Retinal pigment epithelial cell (primary cell): Measurements from ENCODE around the gene EML4.
"Not testable (repeated sequence)": the region's sequence is repeated elsewhere in the genome, so short reads cannot be mapped to it uniquely, and the experiment has no call there.

ENCODE experiments used
- DNase-seq: peaks from one replicate; pipeline ENCODE4 v3.0.0-alpha.2; 2010; ENCODE audit warnings: low read depth
- H3K4me3 ChIP-seq: 2 replicates; pipeline ENCODE4 v1.5.1; 2011; ENCODE audit warnings: mild to moderate bottlenecking, low read length, control low read depth, moderate library complexity
- CTCF ChIP-seq: conservative IDR thresholded peaks from 2 replicates; pipeline ENCODE4 v1.5.1; 2011; ENCODE audit warnings: low read depth, low read length, control low read depth, inconsistent platforms

Gene EML4

GRCh38 chr2:42261518-42262195, 92.5 kb downstream of the EML4 start:
- no peak for DNase-seq
- TF ChIP-seq CTCF: no peak
- H3K4me3 ChIP-seq: no peak overlapping the region

- H3K4me3 ChIP-seq: no peak overlapping the region
- no peak for TF ChIP-seq CTCF
- DNase-seq: no peak
Observed at GRCh38 chr2:42266236-42266635, 97.1 kb downstream of the EML4 start.

- no peak overlapping the region for H3K4me3 ChIP-seq
- no peak for DNase-seq
- no peak for TF ChIP-seq CTCF
Observed at GRCh38 chr2:42267530-42267929, 98.4 kb downstream of the EML4 start.

GRCh38 chr2:42268528-42269151, 99.5 kb downstream of the EML4 start:
- no peak for DNase-seq
- H3K4me3 ChIP-seq: no peak overlapping the region
- no peak for TF ChIP-seq CTCF

DNA sequence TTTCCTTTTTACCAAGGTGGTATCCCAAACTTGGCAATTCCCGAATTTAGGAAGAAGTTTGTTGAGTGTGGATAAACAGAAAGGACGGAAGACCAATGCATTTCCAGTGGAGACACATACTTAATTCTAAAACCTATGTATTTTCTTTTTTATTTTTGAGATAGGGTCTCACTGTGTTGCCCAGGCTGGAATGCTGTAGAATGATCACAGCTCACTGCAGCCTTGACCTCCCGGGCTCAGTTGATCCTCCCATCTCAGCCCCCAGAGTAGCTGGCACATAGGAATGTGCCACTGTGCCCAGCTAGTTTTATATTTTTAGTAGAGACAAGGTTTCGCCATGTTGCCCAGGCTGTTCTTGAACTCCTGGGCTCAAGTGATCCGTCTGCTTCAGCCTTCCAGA, 101.6 kb downstream of the EML4 start:
- no peak for DNase-seq
- no peak for TF ChIP-seq CTCF
- H3K4me3 ChIP-seq: no peak overlapping the region

DNA sequence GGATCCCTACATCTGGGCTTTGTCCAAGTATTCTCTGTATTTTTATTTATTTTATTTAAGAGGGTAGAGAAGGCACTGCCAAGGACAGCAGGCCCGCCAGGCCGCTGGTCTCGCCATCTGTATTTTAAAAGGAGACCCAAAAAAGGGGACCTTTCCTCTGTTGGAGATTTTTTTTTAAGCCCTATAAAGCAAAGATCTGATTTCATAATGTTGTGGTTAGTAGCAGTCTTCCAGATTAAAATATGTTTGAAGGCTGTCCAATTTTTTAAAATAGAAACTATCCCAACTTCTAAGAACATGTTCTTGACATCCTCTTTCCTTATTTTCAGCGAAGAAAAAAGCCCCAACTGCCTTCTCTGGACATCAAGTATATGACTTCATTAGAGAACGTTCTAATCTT, 102.1 kb downstream of the EML4 start:
- H3K4me3 ChIP-seq, DNase-seq: not testable (repeated sequence)

DNA sequence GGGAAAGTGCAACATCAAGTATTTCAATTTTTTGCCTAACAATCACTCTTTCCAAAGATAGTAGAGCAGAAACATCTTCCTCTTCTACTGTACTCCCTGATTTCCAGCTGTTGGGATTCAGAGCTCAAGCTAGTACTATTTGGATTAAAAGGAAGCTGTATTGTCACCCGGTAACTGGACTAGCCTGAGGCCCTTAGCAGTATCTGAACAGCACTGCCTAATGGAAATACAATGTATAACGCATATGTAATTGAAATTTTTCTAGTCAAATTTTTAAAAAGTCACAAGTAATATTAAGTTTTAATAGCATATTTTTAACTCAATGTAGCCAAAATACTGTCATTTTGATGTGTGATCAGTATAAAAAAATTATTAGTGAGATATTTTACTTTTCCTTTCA, 105.7 kb downstream of the EML4 start:
- no peak for TF ChIP-seq CTCF
- no peak overlapping the region for H3K4me3 ChIP-seq
- no peak for DNase-seq
